HepG2 (cell line): ENCODE measurements around the gene ERV3-1. TPM values are rescaled to one million over a fixed set of nuclear protein-coding genes. Genes with fewer than 3 reads are reported as not detected.

Source experiments
- ATRX ChIP-seq: sonication (generic); formaldehyde crosslinking; IDR thresholded peaks from 2 replicates; pipeline ENCODE4 v1.4.0; 2020; ENCODE audit warnings: missing genetic modification reagents, borderline replicate concordance
- CBFB ChIP-seq: sonication (generic); formaldehyde crosslinking; IDR thresholded peaks from 2 replicates; pipeline ENCODE4 v1.4.0; 2020; ENCODE audit warnings: missing genetic modification reagents
- EHMT2 ChIP-seq: fragments of 200-600 bp; sonication (generic); IDR thresholded peaks from 2 replicates; pipeline ENCODE4 v1.7.0; 2017; ENCODE audit warnings: antibody characterized with exemption, low read depth, low read length, borderline replicate concordance
- FOXP1 ChIP-seq, 2 experiments: fragments of 450-650 bp in 1 of 2; IDR thresholded peaks; 2 replicates each; pipeline ENCODE4 v1.6.1; 2017 to 2018; ENCODE audit warnings: antibody characterized with exemption in 1 of 2
- POLR2A ChIP-seq, 2 experiments: IDR thresholded peaks; 2 replicates each; pipeline ENCODE4 v1.6.1; 2011; ENCODE audit warnings: low read depth in 2 of 2, low read length in 2 of 2, mild to moderate bottlenecking in 1 of 2, moderate library complexity in 1 of 2; ENCODE audit not compliant: insufficient read depth in 1 of 2
- POLR2G ChIP-seq: fragments of 200-400 bp; formaldehyde crosslinking; IDR thresholded peaks from 2 replicates; pipeline ENCODE4 v1.6.1; 2018; ENCODE audit warnings: mild to moderate bottlenecking, low read depth, low read length, moderate library complexity
- PRMT3 ChIP-seq: sonication (generic); formaldehyde crosslinking; IDR thresholded peaks from 2 replicates; pipeline ENCODE4 v1.8.1; 2022; ENCODE audit warnings: low read depth, mild to moderate bottlenecking, moderate library complexity, missing genetic modification reagents, borderline replicate concordance
- SUZ12 ChIP-seq: fragments of 150-350 bp; IDR thresholded peaks from 2 replicates; pipeline ENCODE4 v1.6.1; 2014; ENCODE audit warnings: low read depth, low read length
- U2AF1 ChIP-seq: fragments of 200-400 bp; formaldehyde crosslinking; optimal IDR thresholded peaks from 2 replicates; pipeline ENCODE3; 2017; ENCODE audit warnings: mild to moderate bottlenecking, low read depth, low read length
- ZNF230 ChIP-seq: sonication (generic); formaldehyde crosslinking; IDR thresholded peaks from 2 replicates; pipeline ENCODE4 v1.4.0; 2020; ENCODE audit warnings: mild to moderate bottlenecking, missing genetic modification reagents
- ZNF543 ChIP-seq: sonication (generic); formaldehyde crosslinking; IDR thresholded peaks from 2 replicates; pipeline ENCODE4 v1.4.0; 2020; ENCODE audit warnings: mild to moderate bottlenecking, missing genetic modification reagents
- polyA plus RNA-seq, 8 experiments: library from polyadenylated mRNA; depleted of rRNA in 3 of 8; stranded (reverse) in 7 of 8; unstranded in 1 of 8; fragments of >200 nt; fragmentation: Illumina TruSeq in 4 of 8; extraction: Trizol in 4 of 8; gene quantifications; 2 replicates each; pipeline versions ENCODE4 v1.2.1 to v1.2.3, GENCODE V29; 2011 to 2016; ENCODE audit warnings: low read depth in 4 of 8, missing spikeins in 1 of 8, mixed read lengths in 1 of 8; ENCODE audit not compliant: insufficient read depth in 1 of 8
- total RNA-seq, 5 experiments: library from RNA; depleted of rRNA; stranded (reverse); fragments of >200 nt; fragmentation: Illumina TruSeq; extraction: Trizol; gene quantifications; 2 replicates each; pipeline ENCODE4 v1.2.3, GENCODE V29; 2016; ENCODE audit warnings: low read depth in 1 of 5
- TF ChIP-seq, protein P1 (sequence below), 2 experiments: fragments of 450-650 bp in 1 of 2; sonication (generic) in 1 of 2; formaldehyde crosslinking in 1 of 2; IDR thresholded peaks; 2 replicates each; pipeline versions ENCODE4 v1.6.1 to v1.8.0; 2016 to 2022; ENCODE audit warnings: antibody characterized with exemption in 1 of 2, mild to moderate bottlenecking in 1 of 2, missing genetic modification reagents in 1 of 2
- TF ChIP-seq, protein P2 (sequence below): IDR thresholded peaks from 2 replicates; pipeline ENCODE4 v1.6.1; 2016; ENCODE audit warnings: low read depth, missing genetic modification reagents, missing compliant biosample characterization

The ERV3-1 gene
- total and polyA plus RNA-seq, 2 of the 13 experiments (the other 11 are each of a cell fraction or from before 2014, with no cell fraction given), result 20.4 to 86.3 TPM

DNA sequence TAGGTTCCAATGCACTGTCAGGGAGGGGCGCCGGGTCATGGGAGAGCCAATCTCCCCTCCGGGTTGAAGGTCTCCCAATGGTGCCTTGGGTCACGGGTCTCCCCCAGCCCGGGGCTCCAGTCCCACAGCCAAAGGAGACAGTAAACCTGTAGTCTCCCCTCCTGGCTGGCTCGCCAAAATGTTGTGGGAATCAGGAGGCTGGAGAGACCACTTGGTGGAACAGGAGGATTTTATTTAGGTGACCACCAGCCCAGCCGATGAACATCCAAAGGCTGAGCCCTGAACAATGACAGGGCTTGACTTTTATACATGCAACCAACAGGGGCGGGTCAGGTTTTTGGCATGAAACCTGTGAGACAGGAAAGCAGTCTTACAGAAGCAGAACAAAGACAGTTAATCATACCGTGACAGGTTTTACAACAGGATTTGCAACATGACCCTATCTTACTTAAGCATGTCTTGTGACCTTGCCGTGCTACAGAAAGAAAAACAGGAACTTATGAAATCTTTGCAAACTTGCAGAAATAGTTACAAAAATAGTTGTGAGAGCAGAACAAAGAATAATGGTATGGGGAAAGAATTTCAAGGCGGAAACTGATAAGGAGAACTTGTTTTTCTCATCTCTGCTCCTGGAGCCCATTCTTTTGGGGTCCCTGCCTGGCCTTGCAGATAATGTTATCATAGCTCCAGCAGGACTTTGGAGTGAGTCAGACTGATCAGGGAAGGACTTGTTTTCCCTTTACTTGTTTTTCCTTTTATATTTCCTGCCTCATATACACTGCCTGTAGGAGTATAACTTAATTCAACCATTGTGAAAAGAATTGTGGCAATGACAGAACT, 7.1 kb downstream of the ERV3-1 start (continued):
- TF ChIP-seq, protein P1, sequence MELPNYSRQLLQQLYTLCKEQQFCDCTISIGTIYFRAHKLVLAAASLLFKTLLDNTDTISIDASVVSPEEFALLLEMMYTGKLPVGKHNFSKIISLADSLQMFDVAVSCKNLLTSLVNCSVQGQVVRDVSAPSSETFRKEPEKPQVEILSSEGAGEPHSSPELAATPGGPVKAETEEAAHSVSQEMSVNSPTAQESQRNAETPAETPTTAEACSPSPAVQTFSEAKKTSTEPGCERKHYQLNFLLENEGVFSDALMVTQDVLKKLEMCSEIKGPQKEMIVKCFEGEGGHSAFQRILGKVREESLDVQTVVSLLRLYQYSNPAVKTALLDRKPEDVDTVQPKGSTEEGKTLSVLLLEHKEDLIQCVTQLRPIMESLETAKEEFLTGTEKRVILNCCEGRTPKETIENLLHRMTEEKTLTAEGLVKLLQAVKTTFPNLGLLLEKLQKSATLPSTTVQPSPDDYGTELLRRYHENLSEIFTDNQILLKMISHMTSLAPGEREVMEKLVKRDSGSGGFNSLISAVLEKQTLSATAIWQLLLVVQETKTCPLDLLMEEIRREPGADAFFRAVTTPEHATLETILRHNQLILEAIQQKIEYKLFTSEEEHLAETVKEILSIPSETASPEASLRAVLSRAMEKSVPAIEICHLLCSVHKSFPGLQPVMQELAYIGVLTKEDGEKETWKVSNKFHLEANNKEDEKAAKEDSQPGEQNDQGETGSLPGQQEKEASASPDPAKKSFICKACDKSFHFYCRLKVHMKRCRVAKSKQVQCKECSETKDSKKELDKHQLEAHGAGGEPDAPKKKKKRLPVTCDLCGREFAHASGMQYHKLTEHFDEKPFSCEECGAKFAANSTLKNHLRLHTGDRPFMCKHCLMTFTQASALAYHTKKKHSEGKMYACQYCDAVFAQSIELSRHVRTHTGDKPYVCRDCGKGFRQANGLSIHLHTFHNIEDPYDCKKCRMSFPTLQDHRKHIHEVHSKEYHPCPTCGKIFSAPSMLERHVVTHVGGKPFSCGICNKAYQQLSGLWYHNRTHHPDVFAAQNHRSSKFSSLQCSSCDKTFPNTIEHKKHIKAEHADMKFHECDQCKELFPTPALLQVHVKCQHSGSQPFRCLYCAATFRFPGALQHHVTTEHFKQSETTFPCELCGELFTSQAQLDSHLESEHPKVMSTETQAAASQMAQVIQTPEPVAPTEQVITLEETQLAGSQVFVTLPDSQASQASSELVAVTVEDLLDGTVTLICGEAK (IDR thresholded peaks at IDR 0.05), result no peak
- TF ChIP-seq, protein P1 (CRISPR knock-in tag; IDR thresholded peaks at IDR 0.05), result no peak; the same call in 1 of the 2 replicates
- TF ChIP-seq POLR2G, result peak; percentile 45; the same call in 1 of the 2 replicates
- TF ChIP-seq PRMT3 (CRISPR knock-in tag), result no peak
- TF ChIP-seq ZNF230 (CRISPR knock-in tag), result no peak
- TF ChIP-seq U2AF1, result no peak
- TF ChIP-seq, protein P2, sequence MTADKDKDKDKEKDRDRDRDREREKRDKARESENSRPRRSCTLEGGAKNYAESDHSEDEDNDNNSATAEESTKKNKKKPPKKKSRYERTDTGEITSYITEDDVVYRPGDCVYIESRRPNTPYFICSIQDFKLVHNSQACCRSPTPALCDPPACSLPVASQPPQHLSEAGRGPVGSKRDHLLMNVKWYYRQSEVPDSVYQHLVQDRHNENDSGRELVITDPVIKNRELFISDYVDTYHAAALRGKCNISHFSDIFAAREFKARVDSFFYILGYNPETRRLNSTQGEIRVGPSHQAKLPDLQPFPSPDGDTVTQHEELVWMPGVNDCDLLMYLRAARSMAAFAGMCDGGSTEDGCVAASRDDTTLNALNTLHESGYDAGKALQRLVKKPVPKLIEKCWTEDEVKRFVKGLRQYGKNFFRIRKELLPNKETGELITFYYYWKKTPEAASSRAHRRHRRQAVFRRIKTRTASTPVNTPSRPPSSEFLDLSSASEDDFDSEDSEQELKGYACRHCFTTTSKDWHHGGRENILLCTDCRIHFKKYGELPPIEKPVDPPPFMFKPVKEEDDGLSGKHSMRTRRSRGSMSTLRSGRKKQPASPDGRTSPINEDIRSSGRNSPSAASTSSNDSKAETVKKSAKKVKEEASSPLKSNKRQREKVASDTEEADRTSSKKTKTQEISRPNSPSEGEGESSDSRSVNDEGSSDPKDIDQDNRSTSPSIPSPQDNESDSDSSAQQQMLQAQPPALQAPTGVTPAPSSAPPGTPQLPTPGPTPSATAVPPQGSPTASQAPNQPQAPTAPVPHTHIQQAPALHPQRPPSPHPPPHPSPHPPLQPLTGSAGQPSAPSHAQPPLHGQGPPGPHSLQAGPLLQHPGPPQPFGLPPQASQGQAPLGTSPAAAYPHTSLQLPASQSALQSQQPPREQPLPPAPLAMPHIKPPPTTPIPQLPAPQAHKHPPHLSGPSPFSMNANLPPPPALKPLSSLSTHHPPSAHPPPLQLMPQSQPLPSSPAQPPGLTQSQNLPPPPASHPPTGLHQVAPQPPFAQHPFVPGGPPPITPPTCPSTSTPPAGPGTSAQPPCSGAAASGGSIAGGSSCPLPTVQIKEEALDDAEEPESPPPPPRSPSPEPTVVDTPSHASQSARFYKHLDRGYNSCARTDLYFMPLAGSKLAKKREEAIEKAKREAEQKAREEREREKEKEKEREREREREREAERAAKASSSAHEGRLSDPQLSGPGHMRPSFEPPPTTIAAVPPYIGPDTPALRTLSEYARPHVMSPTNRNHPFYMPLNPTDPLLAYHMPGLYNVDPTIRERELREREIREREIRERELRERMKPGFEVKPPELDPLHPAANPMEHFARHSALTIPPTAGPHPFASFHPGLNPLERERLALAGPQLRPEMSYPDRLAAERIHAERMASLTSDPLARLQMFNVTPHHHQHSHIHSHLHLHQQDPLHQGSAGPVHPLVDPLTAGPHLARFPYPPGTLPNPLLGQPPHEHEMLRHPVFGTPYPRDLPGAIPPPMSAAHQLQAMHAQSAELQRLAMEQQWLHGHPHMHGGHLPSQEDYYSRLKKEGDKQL (CRISPR knock-in tag), result peak; percentile 65; the same call in 1 of the 2 replicates
- TF ChIP-seq SUZ12, result no peak
- no peak for TF ChIP-seq ATRX (CRISPR knock-in tag)
- TF ChIP-seq CBFB (CRISPR knock-in tag), result peak; percentile 66; the same call in 1 of the 2 replicates
- no peak for TF ChIP-seq EHMT2
- 0 out of 2 replicates have a peak, but pooled peaks have one; percentile 61 for TF ChIP-seq FOXP1 (IDR thresholded peaks at IDR 0.05)
- TF ChIP-seq FOXP1 (CRISPR knock-in tag; IDR thresholded peaks at IDR 0.05), result peak; percentile 92
- TF ChIP-seq POLR2A (IDR thresholded peaks at IDR 0.05; ENCODE audit: insufficient read depth in 1 of 2, low read depth in 2 of 2, low read length in 2 of 2), result peak; percentile 43 to 57; a peak in 3 of 4 replicates
- peak; percentile 52; the same call in 1 of the 2 replicates for TF ChIP-seq ZNF543 (CRISPR knock-in tag)
